Nephron (organoid): ENCODE data around the gene PPOX.
A peak's percentile ranks its signal among the peaks of the same experiment; 100 is the strongest.

Experiments
- H3K27ac Mint-ChIP-seq, 3 experiments: 2 replicates each; pipeline ENCODE4 v1.8.0; 2020; ENCODE audit warnings: mixed read lengths in 3 of 3, mild to moderate bottlenecking in 2 of 3, moderate library complexity in 1 of 3
- H3K27me3 Mint-ChIP-seq: 2 replicates; pipeline ENCODE4 v1.8.0; 2021; ENCODE audit warnings: low read depth, mild to moderate bottlenecking, moderate library complexity, mixed read lengths
- H3K36me3 Mint-ChIP-seq: 2 replicates; pipeline ENCODE4 v1.8.0; 2020; ENCODE audit warnings: low read depth, mixed read lengths
- H3K4me1 Mint-ChIP-seq: 2 replicates; pipeline ENCODE4 v1.8.0; 2020; ENCODE audit warnings: mixed read lengths
- H3K4me3 Mint-ChIP-seq, 3 experiments: 2 replicates each; pipeline ENCODE4 v1.8.0; 2020; ENCODE audit warnings: mild to moderate bottlenecking in 3 of 3, mixed read lengths in 3 of 3, moderate library complexity in 2 of 3
- H3K9me3 Mint-ChIP-seq: 2 replicates; pipeline ENCODE4 v1.8.0; 2020; ENCODE audit warnings: mixed read lengths
- CTCF ChIP-seq, 3 experiments: fragments of 200-600 bp; sonication (generic); IDR thresholded peaks; one replicate each; pipeline ENCODE4 v1.5.0; 2021; ENCODE audit warnings: antibody characterized with exemption in 3 of 3; ENCODE audit not compliant: unreplicated experiment in 3 of 3

PPOX gene

GRCh38 chr1:161174911-161175310 is 8.7 kb downstream of the PPOX start:
- Mint-ChIP-seq H3K27me3 (no peaks in the 10 kb centered on the region), H3K4me1 (peaks cover 44% of the 10 kb centered on the region), H3K27ac (no peak overlapping the region), H3K4me3 (peak overlapping the region; percentile 53 to 100 (median 100)), H3K36me3 (peaks cover 44% of the 10 kb centered on the region), H3K9me3 (no peaks in the 10 kb centered on the region)
- TF ChIP-seq CTCF (IDR thresholded peaks at IDR 0.05; ENCODE audit: unreplicated experiment in 3 of 3) = no peak

- no peaks in the 10 kb centered on the region for H3K27me3 Mint-ChIP-seq
- peaks cover 44% of the 10 kb centered on the region for H3K4me1 Mint-ChIP-seq
- peak overlapping the region in 1 of 3 experiments; percentile 99 for H3K27ac Mint-ChIP-seq
- peaks cover 43% of the 10 kb centered on the region for H3K36me3 Mint-ChIP-seq
- no peak for TF ChIP-seq CTCF (IDR thresholded peaks at IDR 0.05; ENCODE audit: unreplicated experiment in 3 of 3)
- H3K4me3 Mint-ChIP-seq = peak overlapping the region; percentile 98 to 100 (median 100)
- no peaks in the 10 kb centered on the region for H3K9me3 Mint-ChIP-seq
Observed at GRCh38 chr1:161175771-161176453, 9.7 kb downstream of the PPOX start.

- Mint-ChIP-seq H3K9me3 (no peaks in the 10 kb centered on the region), H3K27me3 (no peaks in the 10 kb centered on the region)
- no peak for TF ChIP-seq CTCF (IDR thresholded peaks at IDR 0.05; ENCODE audit: unreplicated experiment in 3 of 3)
Observed at GRCh38 chr1:161176468-161177111, 10.4 kb downstream of the PPOX start.

GRCh38 chr1:161177112-161177935 is 11.1 kb downstream of the PPOX start, which contains the start of gene B4GALT3:
B4GALT3 (minus strand) TSS chr1:161177507; CDS start chr1:161176060, 1,447 bp downstream.
- no peaks in the 10 kb centered on the region for H3K27me3 Mint-ChIP-seq
- no peaks in the 10 kb centered on the region for H3K9me3 Mint-ChIP-seq
- H3K4me1 Mint-ChIP-seq = peaks cover 44% of the 10 kb centered on the region

More at GRCh38 chr1:161176468-161177111, 10.4 kb downstream of the PPOX start:
- Mint-ChIP-seq H3K27ac (peak overlapping the region; percentile 81 to 99 (median 96)), H3K4me1 (peaks cover 44% of the 10 kb centered on the region), H3K4me3 (peak overlapping the region; percentile 98 to 100 (median 100)), H3K36me3 (peaks cover 37% of the 10 kb centered on the region)

GRCh38 chr1:161177936-161178244 is 11.7 kb downstream of the PPOX start:
- TF ChIP-seq CTCF (IDR thresholded peaks at IDR 0.05; ENCODE audit: unreplicated experiment in 3 of 3) = no peak
- H3K27ac Mint-ChIP-seq = peak overlapping the region; percentile 81 to 99 (median 96)
- H3K4me3 Mint-ChIP-seq = peak overlapping the region; percentile 98 to 100 (median 100)
- H3K9me3 Mint-ChIP-seq = no peaks in the 10 kb centered on the region
- peaks cover 40% of the 10 kb centered on the region for H3K4me1 Mint-ChIP-seq
- peaks cover 26% of the 10 kb centered on the region for H3K36me3 Mint-ChIP-seq
- no peaks in the 10 kb centered on the region for H3K27me3 Mint-ChIP-seq

More at GRCh38 chr1:161177112-161177935, 11.1 kb downstream of the PPOX start, which contains the start of gene B4GALT3:
- TF ChIP-seq CTCF (IDR thresholded peaks at IDR 0.05; ENCODE audit: unreplicated experiment in 3 of 3) = no peak
- H3K27ac Mint-ChIP-seq = peak within 1 kb of the TSS; percentile 81 to 99 (median 96)
- H3K36me3 Mint-ChIP-seq = peaks cover 31% of the 10 kb centered on the region
- H3K4me3 Mint-ChIP-seq = peak within 1 kb of the TSS; percentile 98 to 100 (median 100)
